Mesendoderm (in vitro differentiated cells): Measurements from ENCODE around the gene KCND3.

ENCODE experiments used
- DNase-seq: peaks from one replicate; pipeline ENCODE4 v3.0.0; 2013
- H2AK5ac ChIP-seq: 2 replicates; pipeline ENCODE4 v1.6.1; 2013; ENCODE audit warnings: low read length, inconsistent platforms
- H2BK120ac ChIP-seq: 2 replicates; pipeline ENCODE4 v1.6.1; 2013; ENCODE audit warnings: low read depth, mild to moderate bottlenecking, low read length, moderate library complexity, mixed read lengths
- H2BK15ac ChIP-seq: replicated peaks from 2 replicates; pipeline ENCODE4 v1.6.1; 2013; ENCODE audit warnings: low read depth, mild to moderate bottlenecking, moderate library complexity
- H2BK5ac ChIP-seq: 2 replicates; pipeline ENCODE4 v1.6.1; 2013; ENCODE audit warnings: low read length, inconsistent platforms
- H3K18ac ChIP-seq: 2 replicates; pipeline ENCODE4 v1.6.1; 2013; ENCODE audit warnings: mild to moderate bottlenecking, low read length, mixed read lengths
- H3K23ac ChIP-seq: one replicate; pipeline ENCODE4 v1.6.1; 2013; ENCODE audit warnings: low read length
- H3K27ac ChIP-seq: 2 replicates; pipeline ENCODE4 v1.5.1; 2013; ENCODE audit warnings: low read depth, mild to moderate bottlenecking, inconsistent platforms, low read length, moderate library complexity
- H3K27me3 ChIP-seq: 2 replicates; pipeline ENCODE4 v1.6.1; 2013; ENCODE audit warnings: low read length, control low read depth, mild to moderate bottlenecking, inconsistent platforms; ENCODE audit not compliant: insufficient read depth, poor library complexity
- H3K36me3 ChIP-seq: 2 replicates; pipeline ENCODE4 v1.6.1; 2013; ENCODE audit warnings: low read length, inconsistent platforms; ENCODE audit not compliant: control insufficient read depth, insufficient read depth
- H3K4ac ChIP-seq: one replicate; pipeline ENCODE4 v1.6.1; 2013; ENCODE audit warnings: low read depth, mild to moderate bottlenecking, low read length, moderate library complexity
- H3K4me1 ChIP-seq: 2 replicates; pipeline ENCODE4 v1.6.1; 2013; ENCODE audit warnings: low read depth, low read length, inconsistent platforms; ENCODE audit not compliant: control insufficient read depth
- H3K4me2 ChIP-seq: 2 replicates; pipeline ENCODE4 v1.6.1; 2013; ENCODE audit warnings: low read length
- H3K4me3 ChIP-seq: 2 replicates; pipeline ENCODE4 v1.5.1; 2013; ENCODE audit warnings: mild to moderate bottlenecking, low read length
- H3K56ac ChIP-seq: one replicate; pipeline ENCODE4 v1.6.1; 2013; ENCODE audit warnings: low read length
- H3K79me1 ChIP-seq: 2 replicates; pipeline ENCODE4 v1.6.1; 2013; ENCODE audit warnings: low read length, inconsistent platforms
- H3K79me2 ChIP-seq: 2 replicates; pipeline ENCODE4 v1.6.1; 2013; ENCODE audit warnings: mild to moderate bottlenecking, low read length; ENCODE audit not compliant: control insufficient read depth, insufficient read depth
- H3K9ac ChIP-seq: 2 replicates; pipeline ENCODE4 v1.6.1; 2013; ENCODE audit warnings: low read length, inconsistent platforms
- H4K5ac ChIP-seq: one replicate; pipeline ENCODE4 v1.6.1; 2013; ENCODE audit warnings: low read length
- H4K8ac ChIP-seq: one replicate; pipeline ENCODE4 v1.6.1; 2013; ENCODE audit warnings: low read depth, mild to moderate bottlenecking, control low read depth, low read length, moderate library complexity
- WGBS: extraction: QIAGEN DNeasy Blood & Tissue Kit; methylation state at CpG from one replicate; pipeline ENCODE4 v1.1.7; 2013; ENCODE audit warnings: low lambda C conversion rate, missing lambda C conversion rate; ENCODE audit not compliant: insufficient coverage; ENCODE audit errors: extremely low coverage; 5-methylcytosine and 5-hydroxymethylcytosine counted together

KCND3 gene

GRCh38 chr1:111978695-111979094 lies 10.8 kb downstream of the KCND3 start:
- H3K4me1 ChIP-seq = no peaks in the 10 kb centered on the region
- no peaks in the 10 kb centered on the region for H3K79me1 ChIP-seq
- no peak overlapping the region for H2BK15ac ChIP-seq
- H3K36me3 ChIP-seq = no peaks in the 10 kb centered on the region
- no peak overlapping the region for H2AK5ac ChIP-seq
- H4K8ac ChIP-seq = no peak overlapping the region
- H3K4me2 ChIP-seq = no peak overlapping the region
- H3K23ac ChIP-seq = no peak overlapping the region
- H3K4me3 ChIP-seq = no peak overlapping the region
- no peak overlapping the region for H3K56ac ChIP-seq
- H3K27ac ChIP-seq = no peak overlapping the region
- H4K5ac ChIP-seq = no peak overlapping the region
- H2BK5ac ChIP-seq = no peak overlapping the region
- no peak overlapping the region for H3K4ac ChIP-seq
- DNase-seq = no peak
- no peaks in the 10 kb centered on the region for H3K79me2 ChIP-seq
- H3K27me3 ChIP-seq = no peaks in the 10 kb centered on the region
- no peak overlapping the region for H2BK120ac ChIP-seq
- WGBS = no CpG with 5 or more reads among the region's 1 CpG
- no peak overlapping the region for H3K9ac ChIP-seq
- no peak overlapping the region for H3K18ac ChIP-seq

GRCh38 chr1:111977378-111977777 lies 12.1 kb downstream of the KCND3 start:
- no peak overlapping the region for H3K9ac ChIP-seq
- no peak overlapping the region for H3K56ac ChIP-seq
- H3K27me3 ChIP-seq = no peaks in the 10 kb centered on the region

DNA sequence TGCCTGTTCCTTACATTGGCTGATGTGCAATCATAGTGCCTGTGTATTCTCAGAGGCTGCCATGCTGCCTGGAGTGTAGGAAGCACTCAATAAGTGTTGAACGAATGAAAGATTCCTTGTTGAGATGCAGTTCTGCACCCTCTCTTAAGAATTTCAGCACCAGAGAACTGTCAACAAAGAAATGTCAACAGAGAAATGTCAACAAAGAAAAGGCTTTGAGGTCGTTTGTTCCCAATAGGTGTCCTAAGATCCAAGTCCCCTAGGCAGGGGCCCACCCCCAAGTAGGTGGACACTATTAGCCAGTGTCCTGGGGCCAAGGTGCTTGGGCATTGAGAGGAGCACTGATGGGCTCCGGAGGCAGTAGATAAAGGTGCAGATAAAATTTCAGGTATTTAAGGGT lies 12.6 kb downstream of the KCND3 start:
- no peak overlapping the region for H2BK120ac ChIP-seq
- no peak overlapping the region for H4K5ac ChIP-seq
- H3K23ac ChIP-seq = no peak overlapping the region
- no peak overlapping the region for H3K4ac ChIP-seq
- no peaks in the 10 kb centered on the region for H3K27me3 ChIP-seq
- H3K4me2 ChIP-seq = no peak overlapping the region
- H3K4me3 ChIP-seq = no peak overlapping the region
- H2BK15ac ChIP-seq = no peak overlapping the region
- DNase-seq = no peak
- no peaks in the 10 kb centered on the region for H3K79me1 ChIP-seq
- no peak overlapping the region for H3K27ac ChIP-seq
- WGBS = no CpG with 5 or more reads among the region's 3 CpGs
- no peak overlapping the region for H3K56ac ChIP-seq
- H3K4me1 ChIP-seq = no peaks in the 10 kb centered on the region
- H3K36me3 ChIP-seq = no peaks in the 10 kb centered on the region
- H2AK5ac ChIP-seq = no peak overlapping the region
- H2BK5ac ChIP-seq = no peak overlapping the region
- no peak overlapping the region for H3K9ac ChIP-seq
- no peak overlapping the region for H3K18ac ChIP-seq
- H3K79me2 ChIP-seq = no peaks in the 10 kb centered on the region
- no peak overlapping the region for H4K8ac ChIP-seq

More at GRCh38 chr1:111977378-111977777, 12.1 kb downstream of the KCND3 start:
- no peak for DNase-seq
- H3K79me1 ChIP-seq = no peaks in the 10 kb centered on the region
- no peaks in the 10 kb centered on the region for H3K79me2 ChIP-seq
- WGBS = no CpG with 5 or more reads among the region's 9 CpGs
- H3K36me3 ChIP-seq = no peaks in the 10 kb centered on the region
- no peak overlapping the region for H3K23ac ChIP-seq
- H2BK120ac ChIP-seq = no peak overlapping the region
- no peak overlapping the region for H4K5ac ChIP-seq
- no peak overlapping the region for H3K18ac ChIP-seq
- no peaks in the 10 kb centered on the region for H3K4me1 ChIP-seq
- no peak overlapping the region for H2AK5ac ChIP-seq
- no peak overlapping the region for H3K4me3 ChIP-seq
- no peak overlapping the region for H2BK5ac ChIP-seq
- H3K4ac ChIP-seq = no peak overlapping the region
- no peak overlapping the region for H2BK15ac ChIP-seq
- no peak overlapping the region for H4K8ac ChIP-seq
- no peak overlapping the region for H3K4me2 ChIP-seq
- no peak overlapping the region for H3K27ac ChIP-seq

GRCh38 chr1:111976332-111976731 lies 13.1 kb downstream of the KCND3 start:
- Histone ChIP-seq H2AK5ac (no peak overlapping the region), H3K27me3 (no peaks in the 10 kb centered on the region), H3K56ac (no peak overlapping the region), H3K36me3 (no peaks in the 10 kb centered on the region), H2BK5ac (no peak overlapping the region), H2BK15ac (no peak overlapping the region), H3K27ac (no peak overlapping the region), H3K4ac (no peak overlapping the region), H3K4me3 (no peak overlapping the region), H4K8ac (no peak overlapping the region), H4K5ac (no peak overlapping the region), H3K9ac (no peak overlapping the region), H3K18ac (no peak overlapping the region), H3K79me2 (no peaks in the 10 kb centered on the region), H3K23ac (no peak overlapping the region), H3K4me1 (no peaks in the 10 kb centered on the region), H3K4me2 (no peak overlapping the region), H3K79me1 (no peaks in the 10 kb centered on the region), H2BK120ac (no peak overlapping the region)
- DNase-seq = no peak
- no CpG with 5 or more reads among the region's 5 CpGs for WGBS

GRCh38 chr1:111973150-111973790 lies 16.2 kb downstream of the KCND3 start:
- no peaks in the 10 kb centered on the region for H3K79me1 ChIP-seq
- no peak overlapping the region for H3K4me2 ChIP-seq
- H3K56ac ChIP-seq = no peak overlapping the region
- no peaks in the 10 kb centered on the region for H3K79me2 ChIP-seq
- H2AK5ac ChIP-seq = no peak overlapping the region
- no peak overlapping the region for H4K8ac ChIP-seq
- H3K4me3 ChIP-seq = no peak overlapping the region
- no peak overlapping the region for H2BK120ac ChIP-seq
- no peak overlapping the region for H3K27ac ChIP-seq
- H3K4ac ChIP-seq = no peak overlapping the region
- no peak overlapping the region for H3K9ac ChIP-seq
- H4K5ac ChIP-seq = no peak overlapping the region
- H3K18ac ChIP-seq = no peak overlapping the region
- H3K36me3 ChIP-seq = no peaks in the 10 kb centered on the region
- no CpG with 5 or more reads among the region's 3 CpGs for WGBS
- H3K27me3 ChIP-seq = no peaks in the 10 kb centered on the region
- no peak for DNase-seq
- no peak overlapping the region for H2BK15ac ChIP-seq
- H2BK5ac ChIP-seq = no peak overlapping the region
- no peaks in the 10 kb centered on the region for H3K4me1 ChIP-seq
- H3K23ac ChIP-seq = no peak overlapping the region

DNA sequence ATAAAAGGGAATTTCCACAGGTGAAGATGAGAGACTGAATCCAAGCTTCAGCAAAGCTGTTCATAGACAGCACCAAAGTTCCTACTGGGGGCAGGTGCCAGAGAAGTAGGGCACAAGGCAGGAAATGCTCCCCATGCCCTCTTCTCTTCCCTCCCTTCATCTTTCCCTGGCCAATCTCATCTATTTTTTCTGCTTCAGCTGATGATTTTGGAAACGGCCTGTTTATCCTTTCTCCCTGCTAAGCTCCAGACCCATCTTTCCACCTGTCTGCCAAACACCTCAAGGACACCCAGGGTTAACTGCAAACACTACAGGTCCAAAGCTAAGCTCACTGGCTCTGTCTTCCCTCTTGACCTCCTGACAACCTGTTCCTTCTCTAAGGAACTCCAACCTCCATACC lies 18.1 kb downstream of the KCND3 start:
- Histone ChIP-seq H3K4me2 (no peak overlapping the region), H3K4me3 (no peak overlapping the region), H2BK15ac (no peak overlapping the region), H3K56ac (no peak overlapping the region), H3K27ac (no peak overlapping the region), H3K79me2 (no peaks in the 10 kb centered on the region), H2BK5ac (no peak overlapping the region), H3K36me3 (no peaks in the 10 kb centered on the region), H3K4me1 (no peaks in the 10 kb centered on the region), H3K9ac (no peak overlapping the region), H3K79me1 (no peaks in the 10 kb centered on the region), H3K27me3 (no peaks in the 10 kb centered on the region), H3K18ac (no peak overlapping the region), H3K23ac (no peak overlapping the region), H4K8ac (no peak overlapping the region), H3K4ac (no peak overlapping the region), H2AK5ac (no peak overlapping the region), H4K5ac (no peak overlapping the region), H2BK120ac (no peak overlapping the region)
- DNase-seq = no peak
- no CpG with 5 or more reads among the region's 1 CpG for WGBS
